Measurements from ENCODE around the gene PIEZO1. TPM values are rescaled to one million over a fixed set of nuclear protein-coding genes. Genes with fewer than 3 reads are reported as not detected.

PIEZO1 gene
- polyA plus RNA-seq, 1 of the 3 experiments (the other 2 are of a cell fraction): 184 TPM

DNA sequence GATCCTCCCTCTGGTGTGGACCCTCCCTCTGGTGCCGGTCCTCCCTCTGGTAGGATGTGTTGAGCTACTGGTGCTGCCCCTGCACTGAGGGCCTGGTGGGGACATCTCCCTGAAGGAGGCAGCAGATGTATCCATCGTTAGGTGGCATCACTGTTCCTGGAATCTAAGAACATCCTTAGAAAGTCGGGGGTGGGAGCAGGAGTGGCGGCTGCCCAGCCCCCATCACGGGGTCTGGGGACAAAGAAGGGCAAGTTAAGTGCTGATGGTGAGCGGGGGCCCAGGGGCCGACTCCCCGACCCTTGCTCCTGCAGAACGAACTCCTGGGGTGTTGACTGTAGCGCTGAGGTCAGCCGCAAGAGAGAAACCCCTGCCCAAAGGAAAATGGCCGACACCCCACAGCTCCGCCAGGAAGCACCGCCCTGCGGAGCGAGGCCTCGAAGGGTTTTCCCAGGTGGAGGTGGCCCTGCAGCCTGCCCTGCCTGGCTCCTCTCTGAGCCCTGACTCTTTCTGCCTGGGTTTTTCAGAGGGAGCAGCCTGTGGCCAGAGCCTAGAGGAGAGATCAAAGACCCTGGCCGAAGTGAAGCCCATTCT is 73.2 kb downstream of the PIEZO1 start (continued):
- TF ChIP-seq ZBTB33 (IDR thresholded peaks at IDR 0.05; ENCODE audit: borderline replicate concordance, low read depth) (no peak), GATA2 (CRISPR knock-in tag; IDR thresholded peaks at IDR 0.05) (no peak), TAF1 (IDR thresholded peaks at IDR 0.05; ENCODE audit: borderline replicate concordance, low read depth, low read length) (no peak)
- TF ChIP-seq, protein P1, sequence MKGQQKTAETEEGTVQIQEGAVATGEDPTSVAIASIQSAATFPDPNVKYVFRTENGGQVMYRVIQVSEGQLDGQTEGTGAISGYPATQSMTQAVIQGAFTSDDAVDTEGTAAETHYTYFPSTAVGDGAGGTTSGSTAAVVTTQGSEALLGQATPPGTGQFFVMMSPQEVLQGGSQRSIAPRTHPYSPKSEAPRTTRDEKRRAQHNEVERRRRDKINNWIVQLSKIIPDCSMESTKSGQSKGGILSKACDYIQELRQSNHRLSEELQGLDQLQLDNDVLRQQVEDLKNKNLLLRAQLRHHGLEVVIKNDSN (IDR thresholded peaks at IDR 0.05; ENCODE audit: borderline replicate concordance, low read depth): no peak

- peaks cover 0 to 25% of the 10 kb centered on the region in 2 experiments for H3K36me3 ChIP-seq (replicated peaks in 1 of 2; ENCODE audit: control insufficient read depth in 1 of 2, insufficient read depth in 2 of 2, low read length in 1 of 2)
- no peaks in the 10 kb centered on the region for H3K9me2 ChIP-seq
- no peak overlapping the region for H3K4me3 ChIP-seq (ENCODE audit: low read depth in 2 of 2, low read length in 1 of 2)
- H4K20me1 ChIP-seq (ENCODE audit: insufficient read depth): peaks cover 5% of the 10 kb centered on the region; the same call in 1 of the 2 replicates
- H3F3A ChIP-seq (replicated peaks; ENCODE audit: insufficient read depth): peaks cover 17% of the 10 kb centered on the region
- 80% methylated on average over 14 of the region's 16 CpGs for WGBS (ENCODE audit: low lambda C conversion rate)
- H3K9ac ChIP-seq: no peak overlapping the region
- CTCF ChIA-PET: no interaction called here
- H3K27me3 ChIP-seq (ENCODE audit: insufficient read depth): no peaks in the 10 kb centered on the region
- no peak overlapping the region for H3K27ac ChIP-seq (ENCODE audit: low read depth in 2 of 2, low read length in 1 of 2)
- DNase-seq: no peak
- H3K9me3 ChIP-seq: no peaks in the 10 kb centered on the region
- H3K4me1 ChIP-seq (ENCODE audit: control insufficient read depth in 1 of 2, insufficient read depth in 2 of 2, low read depth in 1 of 2, low read length in 1 of 2): peaks cover 0 to 9% of the 10 kb centered on the region in 2 experiments; a peak in 2 of 4 replicates
- H3K79me2 ChIP-seq (ENCODE audit: insufficient read depth): peaks cover 34% of the 10 kb centered on the region
- H2AFZ ChIP-seq (ENCODE audit: low read depth): no peak overlapping the region
- POLR2A ChIA-PET: no interaction called here
- TF ChIP-seq ELF1 (IDR thresholded peaks at IDR 0.05) (no peak), RFX5 (IDR thresholded peaks at IDR 0.05; ENCODE audit: low read length) (no peak), TCF12 (IDR thresholded peaks at IDR 0.05) (no peak), FOSL2 (IDR thresholded peaks at IDR 0.05; ENCODE audit: borderline replicate concordance, low read depth) (no peak), SMC3 (IDR thresholded peaks at IDR 0.05; ENCODE audit: low read depth, low read length) (no peak), GABPA (IDR thresholded peaks at IDR 0.05; ENCODE audit: low read depth) (no peak), MXI1 (IDR thresholded peaks at IDR 0.05; ENCODE audit: low read depth, low read length) (no peak), JUND (IDR thresholded peaks at IDR 0.05) (no peak), RCOR1 (IDR thresholded peaks at IDR 0.05; ENCODE audit: low read length) (no peak), NRF1 (IDR thresholded peaks at IDR 0.05; ENCODE audit: low read depth, low read length) (no peak), EZH2phosphoT487 (IDR thresholded peaks at IDR 0.05; ENCODE audit: borderline replicate concordance, low read depth) (no peak), YY1 (IDR thresholded peaks at IDR 0.05; ENCODE audit: low read depth) (no peak), SIN3A (IDR thresholded peaks at IDR 0.05; ENCODE audit: borderline replicate concordance, low read depth, low read length) (no peak), FOXJ3 (CRISPR knock-in tag; IDR thresholded peaks at IDR 0.05) (no peak), FOXM1 (IDR thresholded peaks at IDR 0.05; ENCODE audit: low read depth) (no peak), TAF1 (IDR thresholded peaks at IDR 0.05; ENCODE audit: borderline replicate concordance, low read depth, low read length) (no peak), CTCF (IDR thresholded peaks at IDR 0.05) (no peak), CHD2 (IDR thresholded peaks at IDR 0.05; ENCODE audit: low read length, partially characterized antibody) (no peak)
- TF ChIP-seq, protein P2, sequence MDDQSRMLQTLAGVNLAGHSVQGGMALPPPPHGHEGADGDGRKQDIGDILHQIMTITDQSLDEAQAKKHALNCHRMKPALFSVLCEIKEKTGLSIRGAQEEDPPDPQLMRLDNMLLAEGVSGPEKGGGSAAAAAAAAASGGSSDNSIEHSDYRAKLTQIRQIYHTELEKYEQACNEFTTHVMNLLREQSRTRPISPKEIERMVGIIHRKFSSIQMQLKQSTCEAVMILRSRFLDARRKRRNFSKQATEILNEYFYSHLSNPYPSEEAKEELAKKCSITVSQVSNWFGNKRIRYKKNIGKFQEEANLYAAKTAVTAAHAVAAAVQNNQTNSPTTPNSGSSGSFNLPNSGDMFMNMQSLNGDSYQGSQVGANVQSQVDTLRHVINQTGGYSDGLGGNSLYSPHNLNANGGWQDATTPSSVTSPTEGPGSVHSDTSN (IDR thresholded peaks at IDR 0.05): no peak
- TF ChIP-seq, protein P3, sequence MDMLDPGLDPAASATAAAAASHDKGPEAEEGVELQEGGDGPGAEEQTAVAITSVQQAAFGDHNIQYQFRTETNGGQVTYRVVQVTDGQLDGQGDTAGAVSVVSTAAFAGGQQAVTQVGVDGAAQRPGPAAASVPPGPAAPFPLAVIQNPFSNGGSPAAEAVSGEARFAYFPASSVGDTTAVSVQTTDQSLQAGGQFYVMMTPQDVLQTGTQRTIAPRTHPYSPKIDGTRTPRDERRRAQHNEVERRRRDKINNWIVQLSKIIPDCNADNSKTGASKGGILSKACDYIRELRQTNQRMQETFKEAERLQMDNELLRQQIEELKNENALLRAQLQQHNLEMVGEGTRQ (IDR thresholded peaks at IDR 0.05; ENCODE audit: borderline replicate concordance, low read depth, low read length): no peak
- H3K4me2 ChIP-seq: no peak overlapping the region
These were observed 74.5 kb downstream of the PIEZO1 start for GRCh38 chr16:88710556-88710955.

All from SK-N-SH (cell line).